Heart left ventricle (tissue), 16 donors: ENCODE data around the gene CCDC68. TPM values are rescaled to one million over a fixed set of nuclear protein-coding genes. Genes with fewer than 3 reads are reported as not detected.

Source experiments
- ATAC-seq, 4 donors: fragments of 200-7000 bp; cut with Tn5 transposase; one replicate each; pipeline ENCODE4 v1.9.1; 2020 to 2022; ENCODE audit warnings: moderate library complexity in 4 of 4, mild to moderate bottlenecking in 3 of 4, moderate number of reproducible peaks in 1 of 4
- DNase-seq, 5 donors: peaks; one replicate each; pipeline ENCODE4 v3.0.0-alpha.2; 2020
- H3K27ac ChIP-seq, 12 donors: fragments of 200-600 bp; sonication (generic) in 4 of 12; one replicate each; pipeline versions ENCODE4 v1.5.0 to v1.8.0; 2016 to 2022; ENCODE audit warnings: mild to moderate bottlenecking in 2 of 12
- H3K27me3 ChIP-seq, 9 donors: fragments of 200-600 bp; sonication (generic) in 2 of 9; one replicate each; pipeline versions ENCODE4 v1.5.1 to v1.8.0; 2016 to 2022; ENCODE audit warnings: mild to moderate bottlenecking in 3 of 9
- H3K36me3 ChIP-seq, 9 donors: fragments of 200-600 bp; sonication (generic) in 2 of 9; one replicate each; pipeline versions ENCODE4 v1.5.0 to v1.8.0; 2018 to 2022; ENCODE audit warnings: mild to moderate bottlenecking in 2 of 9
- H3K4me1 ChIP-seq, 12 donors: fragments of 200-600 bp; sonication (generic) in 4 of 12; one replicate each; pipeline versions ENCODE4 v1.5.0 to v1.8.0; 2016 to 2022; ENCODE audit warnings: mild to moderate bottlenecking in 3 of 12
- H3K4me3 ChIP-seq, 12 donors: fragments of 200-600 bp; sonication (generic) in 4 of 12; one replicate each; pipeline versions ENCODE4 v1.5.0 to v1.8.0; 2017 to 2022; ENCODE audit warnings: mild to moderate bottlenecking in 9 of 12, moderate library complexity in 4 of 12
- H3K9me3 ChIP-seq, 12 donors: fragments of 200-600 bp; sonication (generic) in 4 of 12; one replicate each; pipeline versions ENCODE4 v1.5.0 to v1.8.0; 2016 to 2022; ENCODE audit warnings: mild to moderate bottlenecking in 1 of 12
- POLR2A ChIP-seq, 2 donors: fragments of 450-650 bp; IDR thresholded peaks; one replicate each; pipeline ENCODE4 v1.6.1; 2017; ENCODE audit warnings: antibody characterized with exemption in 2 of 2, mild to moderate bottlenecking in 2 of 2, moderate library complexity in 2 of 2
- WGBS, 4 donors: extraction: QIAGEN DNeasy Blood & Tissue Kit in 2 of 4; methylation state at CpG; one replicate each; pipeline versions ENCODE4 v1.1.5 to v1.1.7; 2013 to 2018; 5-methylcytosine and 5-hydroxymethylcytosine counted together
- intact Hi-C, 10 donors: fragments of 100-400 bp; cut with DNase I; formaldehyde crosslinking; loops; one replicate each; pipeline versions ENCODE4 v1.11.1 to v1.14.2; 2022
- polyA plus RNA-seq, 2 donors: library from polyadenylated mRNA; stranded (reverse); fragments of 200-250 nt; gene quantifications; one replicate each; pipeline ENCODE4 v1.2.3, GENCODE V29; 2013
- total RNA-seq, 9 donors: library from RNA; depleted of rRNA in 2 of 9; stranded (reverse); fragments of >200 nt in 2 of 9; fragmentation: NEBNext Ultra II Directional in 3 of 9; extraction: Animal tissue kit (Norgen Biotek cat#: 25700) in 3 of 9; gene quantifications; one replicate each; pipeline versions ENCODE4 v1.1.0 to v1.2.4, GENCODE V29; 2016 to 2023
- TF ChIP-seq, protein P1 (sequence below), 12 donors: fragments of 200-600 bp; sonication (generic) in 4 of 12; IDR thresholded peaks; one replicate each; pipeline versions ENCODE4 v1.5.0 to v1.8.0; 2018 to 2022; ENCODE audit warnings: antibody characterized with exemption in 12 of 12, mild to moderate bottlenecking in 5 of 12
- donor health status: ischemic (EF 13 %, LVEDD 7.1; RV severe dilation, severe dysfunction).
- donor health status: healthy with polysubstance abuse.
- donor health status: DM: no; HTN: yes; CAD: no.
- donor health status: DM: no; HTN: no; CAD: no.
- donor health status: ischemic (EF 25% LVEDD 6.9; RV normal size, moderate dysfunction).
- donor health status: ischemic (EF 25% LVEDD 5.7; RV mildly dilated, moderate dysfunction).
- donor health status: healthy.
- donor health status: DM: yes; HTN: yes; CAD: no.
- donor health status: ischemic (EF 35%, LVEDD 5.7; RV mildly dilated, moderate dysfunction).
- donor health status: nonischemic (EF 11% LVEDD 7.7; RV severe dilation, severe dysfunction).
- donor health status: DM: yes; HTN: yes; CAD: no.
- donor health status: PGD.
- donor health status: ischemic (EF 29% LVEDD 5.4; RV normal size, mild dysfunction).
- donor health status: nonischemic (EF 23%, LVEDD 6.1; RV moderate dilation, normal function).

The CCDC68 gene
- total and polyA plus RNA-seq, 11 donors = 2.0 to 11.6 (median 4.2) TPM

GRCh38 chr18:54926593-54927325 is 32.5 kb downstream of the CCDC68 start:
- Histone ChIP-seq H3K4me1 (peaks cover 0 to 4% (median 0%) of the 10 kb centered on the region in 12 donors), H3K9me3 (no peaks in the 10 kb centered on the region), H3K27ac (no peak overlapping the region), H3K27me3 (no peaks in the 10 kb centered on the region), H3K4me3 (no peak overlapping the region), H3K36me3 (peaks cover 0 to 13% (median 0%) of the 10 kb centered on the region in 9 donors)
- 95 to 99% (median 96%) methylated on average over 3 of the region's 3 CpGs for WGBS, 4 donors
- no peak for TF ChIP-seq POLR2A (IDR thresholded peaks at IDR 0.05)
- TF ChIP-seq, protein P1, sequence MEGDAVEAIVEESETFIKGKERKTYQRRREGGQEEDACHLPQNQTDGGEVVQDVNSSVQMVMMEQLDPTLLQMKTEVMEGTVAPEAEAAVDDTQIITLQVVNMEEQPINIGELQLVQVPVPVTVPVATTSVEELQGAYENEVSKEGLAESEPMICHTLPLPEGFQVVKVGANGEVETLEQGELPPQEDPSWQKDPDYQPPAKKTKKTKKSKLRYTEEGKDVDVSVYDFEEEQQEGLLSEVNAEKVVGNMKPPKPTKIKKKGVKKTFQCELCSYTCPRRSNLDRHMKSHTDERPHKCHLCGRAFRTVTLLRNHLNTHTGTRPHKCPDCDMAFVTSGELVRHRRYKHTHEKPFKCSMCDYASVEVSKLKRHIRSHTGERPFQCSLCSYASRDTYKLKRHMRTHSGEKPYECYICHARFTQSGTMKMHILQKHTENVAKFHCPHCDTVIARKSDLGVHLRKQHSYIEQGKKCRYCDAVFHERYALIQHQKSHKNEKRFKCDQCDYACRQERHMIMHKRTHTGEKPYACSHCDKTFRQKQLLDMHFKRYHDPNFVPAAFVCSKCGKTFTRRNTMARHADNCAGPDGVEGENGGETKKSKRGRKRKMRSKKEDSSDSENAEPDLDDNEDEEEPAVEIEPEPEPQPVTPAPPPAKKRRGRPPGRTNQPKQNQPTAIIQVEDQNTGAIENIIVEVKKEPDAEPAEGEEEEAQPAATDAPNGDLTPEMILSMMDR (IDR thresholded peaks at IDR 0.05) = no peak
- no peak for ATAC-seq
- no peak for DNase-seq
- intact Hi-C loops = no loop called here

- DNase-seq = no peak
- Histone ChIP-seq H3K9me3 (no peaks in the 10 kb centered on the region), H3K4me3 (no peak overlapping the region), H3K4me1 (peaks cover 0 to 4% (median 0%) of the 10 kb centered on the region in 12 donors), H3K27me3 (no peaks in the 10 kb centered on the region), H3K27ac (no peak overlapping the region), H3K36me3 (peaks cover 0 to 23% (median 0%) of the 10 kb centered on the region in 9 donors)
- no peak for ATAC-seq
- TF ChIP-seq POLR2A (IDR thresholded peaks at IDR 0.05) = no peak
- TF ChIP-seq, protein P1 (IDR thresholded peaks at IDR 0.05) = no peak
- WGBS, 4 donors = 87 to 96% (median 90%) methylated on average over 1 of the region's 1 CpG
- intact Hi-C loops = no loop called here
These were observed 34.3 kb downstream of the CCDC68 start for GRCh38 chr18:54924948-54925347.

DNA sequence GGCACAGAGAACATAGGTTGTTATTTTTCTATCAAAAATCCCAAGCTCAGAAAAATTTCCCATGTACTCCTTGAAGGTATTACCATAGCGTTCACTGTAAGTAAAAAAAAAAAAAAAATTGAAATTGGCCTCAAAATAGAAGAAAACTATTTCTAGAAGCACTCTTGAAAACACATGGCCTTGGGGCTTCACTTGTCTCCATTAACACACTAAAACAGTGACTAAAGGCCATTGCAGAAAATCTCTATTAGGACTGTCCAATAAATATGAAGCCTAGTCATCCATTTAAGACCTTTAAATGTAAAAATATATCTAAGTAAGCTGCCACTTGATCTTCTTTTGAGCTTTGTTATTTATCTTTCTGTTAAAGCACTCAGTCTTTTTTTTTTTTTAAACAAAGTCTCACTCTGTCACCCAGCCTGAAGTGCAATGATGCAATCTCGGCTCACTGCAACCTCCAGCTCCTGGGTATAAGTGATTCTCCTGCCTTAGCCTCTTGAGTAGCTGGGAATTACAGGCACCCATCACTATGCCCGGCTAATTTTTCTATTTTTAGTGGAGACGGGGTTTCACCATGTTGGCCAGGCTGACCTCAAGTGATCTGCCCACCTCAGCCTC is 35.8 kb downstream of the CCDC68 start:
- intact Hi-C loops = no loop called here
- TF ChIP-seq POLR2A (IDR thresholded peaks at IDR 0.05) = no peak
- TF ChIP-seq, protein P1 (IDR thresholded peaks at IDR 0.05) = no peak
- Histone ChIP-seq H3K36me3 (peaks cover 0 to 22% (median 0%) of the 10 kb centered on the region in 9 donors), H3K9me3 (no peaks in the 10 kb centered on the region), H3K27me3 (no peaks in the 10 kb centered on the region), H3K4me3 (no peak overlapping the region), H3K4me1 (peaks cover 0 to 4% (median 0%) of the 10 kb centered on the region in 12 donors), H3K27ac (no peak overlapping the region)
- no peak for DNase-seq
- no peak for ATAC-seq
- WGBS, 4 donors = 63 to 82% (median 71%) methylated on average over 4 of the region's 4 CpGs

- Histone ChIP-seq H3K27me3 (no peaks in the 10 kb centered on the region), H3K4me3 (no peak overlapping the region), H3K4me1 (peaks cover 0 to 4% (median 0%) of the 10 kb centered on the region in 12 donors), H3K9me3 (no peaks in the 10 kb centered on the region), H3K27ac (no peak overlapping the region), H3K36me3 (peaks cover 0 to 20% (median 3%) of the 10 kb centered on the region in 9 donors)
- WGBS, 4 donors = 85 to 96% (median 93%) methylated on average over 6 of the region's 6 CpGs
- no peak for DNase-seq
- no peak for TF ChIP-seq POLR2A (IDR thresholded peaks at IDR 0.05)
- TF ChIP-seq, protein P1 (IDR thresholded peaks at IDR 0.05) = no peak
- no peak for ATAC-seq
- intact Hi-C loops = no loop called here
These were observed 39.8 kb downstream of the CCDC68 start for GRCh38 chr18:54919412-54919811.
